ENCODE data around the gene CRBN. TPM values are rescaled to one million over a fixed set of nuclear protein-coding genes. Genes with fewer than 3 reads are reported as not detected.
A peak's percentile ranks its signal among the peaks of the same experiment; 100 is the strongest.

Gene CRBN
- total RNA-seq, 3 donors from 2014 or later (not counting 1 experiment from before 2014, with no cell fraction given) = 126 to 166 (median 139) TPM

DNA sequence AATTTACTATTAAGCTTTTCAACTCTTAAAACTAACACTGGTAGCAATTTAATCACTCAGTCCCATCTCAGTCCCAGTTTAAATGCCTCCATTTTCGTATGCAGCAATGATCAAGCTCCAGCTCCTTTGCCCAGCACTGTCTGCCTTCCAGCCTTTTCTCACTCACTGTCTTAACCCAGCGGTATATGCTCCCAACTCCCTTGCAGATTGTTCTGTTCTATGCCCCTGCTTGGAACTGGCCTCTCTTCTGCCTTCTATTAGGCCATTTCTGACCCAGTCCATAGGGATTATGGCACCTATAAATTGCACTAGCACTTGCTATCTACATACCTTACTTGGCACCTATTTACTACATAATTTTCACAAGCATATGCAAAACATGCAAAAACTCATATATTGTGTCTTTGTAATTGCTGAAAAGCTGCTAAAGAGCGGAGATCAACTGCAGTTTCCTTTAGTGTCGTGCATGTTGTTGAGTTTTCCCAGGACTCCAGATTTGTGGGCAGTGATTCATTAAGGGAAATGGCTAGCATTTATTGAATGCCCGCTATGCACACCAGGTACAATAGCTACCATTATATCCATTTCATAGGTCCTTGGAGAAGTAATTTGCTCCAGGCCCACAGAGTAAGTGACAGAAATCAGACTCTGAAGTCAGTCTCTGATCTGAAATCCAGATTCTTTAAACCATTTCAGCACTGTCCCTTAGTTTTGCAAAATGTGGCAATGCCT, 24.4 kb downstream of the CRBN start:
- Histone ChIP-seq H3K4me1 (ENCODE audit: control insufficient read depth, insufficient read depth, low read length) (peaks cover 4% of the 10 kb centered on the region), H3K27ac (ENCODE audit: low read length) (no peak overlapping the region), H3K4me3 (ENCODE audit: low read length) (no peak overlapping the region), H3K27me3 (ENCODE audit: control insufficient read depth, insufficient read depth, low read length) (no peaks in the 10 kb centered on the region), H3K36me3 (ENCODE audit: control insufficient read depth, insufficient read depth, low read length) (peaks cover 93% of the 10 kb centered on the region), H3K9me3 (ENCODE audit: control insufficient read depth, insufficient read depth, low read length) (no peaks in the 10 kb centered on the region)
- intact Hi-C loops (cut with micrococcal nuclease) = no loop called here
- no peaks in the 10 kb centered on the region for H3K27me3 Mint-ChIP-seq (ENCODE audit: low read depth in 2 of 2)
- DNase-seq (no peak), ATAC-seq (no peak)
- no peak overlapping the region for H3K4me3 Mint-ChIP-seq
- peaks cover 17% of the 10 kb centered on the region for H3K36me3 Mint-ChIP-seq
- 98% methylated on average over 5 of the region's 5 CpGs for WGBS (ENCODE audit: insufficient coverage)
- H3K9me3 Mint-ChIP-seq = no peaks in the 10 kb centered on the region
- peak overlapping the region; percentile 81 to 89 for H3K27ac Mint-ChIP-seq
- TF ChIP-seq, protein P1, sequence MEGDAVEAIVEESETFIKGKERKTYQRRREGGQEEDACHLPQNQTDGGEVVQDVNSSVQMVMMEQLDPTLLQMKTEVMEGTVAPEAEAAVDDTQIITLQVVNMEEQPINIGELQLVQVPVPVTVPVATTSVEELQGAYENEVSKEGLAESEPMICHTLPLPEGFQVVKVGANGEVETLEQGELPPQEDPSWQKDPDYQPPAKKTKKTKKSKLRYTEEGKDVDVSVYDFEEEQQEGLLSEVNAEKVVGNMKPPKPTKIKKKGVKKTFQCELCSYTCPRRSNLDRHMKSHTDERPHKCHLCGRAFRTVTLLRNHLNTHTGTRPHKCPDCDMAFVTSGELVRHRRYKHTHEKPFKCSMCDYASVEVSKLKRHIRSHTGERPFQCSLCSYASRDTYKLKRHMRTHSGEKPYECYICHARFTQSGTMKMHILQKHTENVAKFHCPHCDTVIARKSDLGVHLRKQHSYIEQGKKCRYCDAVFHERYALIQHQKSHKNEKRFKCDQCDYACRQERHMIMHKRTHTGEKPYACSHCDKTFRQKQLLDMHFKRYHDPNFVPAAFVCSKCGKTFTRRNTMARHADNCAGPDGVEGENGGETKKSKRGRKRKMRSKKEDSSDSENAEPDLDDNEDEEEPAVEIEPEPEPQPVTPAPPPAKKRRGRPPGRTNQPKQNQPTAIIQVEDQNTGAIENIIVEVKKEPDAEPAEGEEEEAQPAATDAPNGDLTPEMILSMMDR (IDR thresholded peaks at IDR 0.05) = no peak
- H3K4me1 Mint-ChIP-seq = peaks cover 32 to 49% of the 10 kb centered on the region in 2 donors

DNA sequence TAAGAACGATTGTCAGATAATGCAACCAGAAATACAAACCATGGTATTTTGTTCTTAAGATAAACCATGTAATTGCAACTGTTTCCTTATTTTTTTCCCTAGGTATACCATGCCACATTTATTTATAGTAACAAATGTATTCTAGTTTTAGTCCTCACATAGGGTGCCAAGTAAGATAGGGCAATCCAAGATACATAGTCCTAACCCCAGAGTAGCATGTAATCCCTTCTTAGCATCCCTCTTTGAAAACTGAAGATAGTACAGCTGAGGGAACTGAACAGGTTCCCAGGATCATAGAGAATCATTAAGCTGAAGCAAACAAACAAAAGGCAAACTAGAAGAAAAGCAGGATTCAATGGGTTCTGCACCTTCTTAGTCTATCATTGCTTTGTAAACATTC, 28.0 kb downstream of the CRBN start:
- H3K9me3 ChIP-seq (ENCODE audit: control insufficient read depth, insufficient read depth, low read length) = no peaks in the 10 kb centered on the region
- Mint-ChIP-seq H3K4me1 (peaks cover 23 to 33% of the 10 kb centered on the region in 2 donors), H3K27me3 (ENCODE audit: low read depth in 2 of 2) (no peaks in the 10 kb centered on the region), H3K36me3 (peaks cover 26% of the 10 kb centered on the region), H3K27ac (peak overlapping the region; percentile 38 to 48), H3K9me3 (no peaks in the 10 kb centered on the region), H3K4me3 (no peak overlapping the region)
- TF ChIP-seq, protein P1 (IDR thresholded peaks at IDR 0.05) = no peak
- no peak for DNase-seq
- H3K27me3 ChIP-seq (ENCODE audit: control insufficient read depth, insufficient read depth, low read length) = no peaks in the 10 kb centered on the region
- peaks cover 94% of the 10 kb centered on the region for H3K36me3 ChIP-seq (ENCODE audit: control insufficient read depth, insufficient read depth, low read length)
- ATAC-seq = no peak
- intact Hi-C loops (cut with micrococcal nuclease) = no loop called here
- no peak overlapping the region for H3K27ac ChIP-seq (ENCODE audit: low read length)
- H3K4me1 ChIP-seq (ENCODE audit: control insufficient read depth, insufficient read depth, low read length) = no peaks in the 10 kb centered on the region
- no peak overlapping the region for H3K4me3 ChIP-seq (ENCODE audit: low read length)
- WGBS (ENCODE audit: insufficient coverage) = no CpG with 5 or more reads among the region's 1 CpG

DNA sequence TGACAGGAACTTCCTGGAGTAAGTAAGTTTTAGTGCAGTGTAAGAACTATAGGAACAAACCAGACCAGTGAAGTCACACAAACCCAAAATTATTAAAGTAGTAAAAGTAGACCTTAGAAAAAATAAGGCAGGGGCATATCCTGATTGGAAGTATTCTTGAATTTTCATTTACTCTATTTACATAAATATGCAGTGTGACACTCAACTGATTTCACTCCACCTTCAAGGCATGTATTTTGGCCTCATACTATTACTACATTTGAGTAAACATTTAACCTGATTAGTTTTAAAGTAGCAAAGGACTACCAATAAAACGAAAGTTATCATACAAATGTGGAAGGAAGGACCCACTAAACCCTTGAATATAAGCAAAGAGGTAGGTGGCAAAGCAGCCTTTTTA, 29.9 kb downstream of the CRBN start:
- H3K4me3 Mint-ChIP-seq = no peak overlapping the region
- DNase-seq (no peak), ATAC-seq (no peak)
- H3K27me3 ChIP-seq (ENCODE audit: control insufficient read depth, insufficient read depth, low read length) = no peaks in the 10 kb centered on the region
- no peaks in the 10 kb centered on the region for H3K4me1 ChIP-seq (ENCODE audit: control insufficient read depth, insufficient read depth, low read length)
- peaks cover 36% of the 10 kb centered on the region for H3K36me3 Mint-ChIP-seq
- H3K36me3 ChIP-seq (ENCODE audit: control insufficient read depth, insufficient read depth, low read length) = peaks cover 94% of the 10 kb centered on the region
- H3K27me3 Mint-ChIP-seq (ENCODE audit: low read depth in 2 of 2) = no peaks in the 10 kb centered on the region
- no peak overlapping the region for H3K4me3 ChIP-seq (ENCODE audit: low read length)
- WGBS (ENCODE audit: insufficient coverage) = 100% methylated on average over 1 of the region's 1 CpG
- TF ChIP-seq, protein P1 (IDR thresholded peaks at IDR 0.05) = no peak
- intact Hi-C loops (cut with micrococcal nuclease) = no loop called here
- no peaks in the 10 kb centered on the region for H3K9me3 ChIP-seq (ENCODE audit: control insufficient read depth, insufficient read depth, low read length)
- H3K4me1 Mint-ChIP-seq = peaks cover 22 to 30% of the 10 kb centered on the region in 2 donors
- H3K27ac ChIP-seq (ENCODE audit: low read length) = no peak overlapping the region
- no peaks in the 10 kb centered on the region for H3K9me3 Mint-ChIP-seq
- H3K27ac Mint-ChIP-seq = peak overlapping the region; percentile 57 to 81

DNA sequence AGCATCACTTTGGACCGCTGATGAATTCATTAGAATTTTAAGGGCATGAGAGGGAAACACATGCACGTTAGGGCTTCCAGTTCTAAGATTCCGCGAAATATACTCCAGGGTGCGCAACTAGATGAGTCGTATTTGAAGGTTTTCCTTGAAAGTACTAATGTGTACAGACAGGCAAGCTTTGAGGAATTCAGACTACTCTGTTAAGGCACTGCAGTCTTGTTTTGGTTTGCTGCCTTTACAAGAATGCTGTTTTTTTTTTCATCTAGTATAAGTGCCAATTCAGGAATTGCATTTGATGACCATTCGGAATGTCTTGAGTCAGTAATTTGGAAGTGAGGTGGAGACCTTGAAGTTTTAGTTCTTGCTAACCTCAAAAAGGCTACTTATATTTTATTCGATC, 33.7 kb downstream of the CRBN start:
- H3K4me1 ChIP-seq (ENCODE audit: control insufficient read depth, insufficient read depth, low read length) = no peaks in the 10 kb centered on the region
- H3K9me3 ChIP-seq (ENCODE audit: control insufficient read depth, insufficient read depth, low read length) = no peaks in the 10 kb centered on the region
- no peak overlapping the region for H3K4me3 ChIP-seq (ENCODE audit: low read length)
- DNase-seq = no peak
- no peak for ATAC-seq
- Mint-ChIP-seq H3K4me3 (no peak overlapping the region), H3K27ac (peak overlapping the region; percentile 70 to 78), H3K4me1 (peaks cover 15 to 16% of the 10 kb centered on the region in 2 donors), H3K36me3 (peaks cover 24% of the 10 kb centered on the region), H3K9me3 (no peaks in the 10 kb centered on the region), H3K27me3 (ENCODE audit: low read depth in 2 of 2) (no peaks in the 10 kb centered on the region)
- WGBS (ENCODE audit: insufficient coverage) = 97% methylated on average over 7 of the region's 8 CpGs
- H3K27me3 ChIP-seq (ENCODE audit: control insufficient read depth, insufficient read depth, low read length) = no peaks in the 10 kb centered on the region
- intact Hi-C loops (cut with micrococcal nuclease) = no loop called here
- no peak overlapping the region for H3K27ac ChIP-seq (ENCODE audit: low read length)
- TF ChIP-seq, protein P1 (IDR thresholded peaks at IDR 0.05) = no peak
- H3K36me3 ChIP-seq (ENCODE audit: control insufficient read depth, insufficient read depth, low read length) = peaks cover 93% of the 10 kb centered on the region
